ENCODE data around the gene ATP6AP1.
"Not testable (repeated sequence)": the region's sequence is repeated elsewhere in the genome, so short reads cannot be mapped to it uniquely, and the experiment has no call there.

ATP6AP1 gene

DNA sequence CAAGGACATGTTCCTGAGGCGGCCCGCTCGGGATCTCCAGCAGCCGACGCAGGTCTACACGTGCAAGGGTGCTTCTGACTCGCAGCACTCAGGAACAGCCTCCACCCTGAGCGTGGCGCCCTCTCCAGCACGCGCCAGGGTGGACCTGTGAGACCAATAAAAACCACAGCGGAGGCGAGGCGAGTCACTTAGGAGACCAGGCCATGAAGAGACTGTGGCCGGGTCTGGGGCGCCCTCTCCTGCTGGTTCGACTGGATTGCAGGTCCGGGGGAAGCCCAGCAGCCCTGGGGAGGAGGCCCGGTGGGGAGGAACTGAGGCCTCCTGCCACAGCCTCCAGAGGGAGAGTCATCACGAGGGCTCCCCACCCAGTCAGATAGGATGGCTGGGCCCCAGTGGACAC is 40.4 kb upstream of the ATP6AP1 start:
- H3K4me3 ChIP-seq (ENCODE audit: low read depth, low read length); H2AFZ ChIP-seq (ENCODE audit: low read length, unreplicated experiment); H3K36me3 ChIP-seq (ENCODE audit: insufficient read depth, low read length); H3K4me1 ChIP-seq (ENCODE audit: control insufficient read depth, insufficient read depth, low read length, unreplicated experiment); H3K27me3 ChIP-seq (ENCODE audit: insufficient read depth, low read length); H3K79me2 ChIP-seq (ENCODE audit: control insufficient read depth, insufficient read depth, low read length, unreplicated experiment); H3K27ac ChIP-seq (ENCODE audit: low read depth, low read length): not testable (repeated sequence)

DNA sequence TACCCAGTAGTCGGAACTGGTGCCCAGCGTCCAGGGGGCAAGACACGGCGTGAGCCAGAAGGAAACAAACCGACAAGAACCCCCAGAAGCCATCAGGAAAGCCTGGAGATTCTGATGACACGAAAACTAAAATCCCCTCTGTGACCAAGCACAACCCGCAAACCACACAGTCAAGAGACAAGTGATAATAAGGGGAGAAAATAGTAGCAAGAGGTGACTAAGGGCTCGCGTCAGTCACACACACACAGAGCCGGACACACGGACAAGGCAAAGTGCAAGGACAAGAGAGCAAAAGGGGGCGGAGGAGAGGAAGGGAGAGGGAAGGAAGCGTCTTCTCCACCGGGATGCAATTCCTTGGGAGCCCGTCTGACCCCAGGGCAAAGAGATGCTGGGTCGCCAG is 39.8 kb upstream of the ATP6AP1 start:
- H3K27me3 ChIP-seq (ENCODE audit: insufficient read depth, low read length); H3K27ac ChIP-seq (ENCODE audit: low read depth, low read length); H3K4me3 ChIP-seq (ENCODE audit: low read depth, low read length); H3K36me3 ChIP-seq (ENCODE audit: insufficient read depth, low read length); H2AFZ ChIP-seq (ENCODE audit: low read length, unreplicated experiment); H3K4me1 ChIP-seq (ENCODE audit: control insufficient read depth, insufficient read depth, low read length, unreplicated experiment); H3K79me2 ChIP-seq (ENCODE audit: control insufficient read depth, insufficient read depth, low read length, unreplicated experiment): not testable (repeated sequence)

DNA sequence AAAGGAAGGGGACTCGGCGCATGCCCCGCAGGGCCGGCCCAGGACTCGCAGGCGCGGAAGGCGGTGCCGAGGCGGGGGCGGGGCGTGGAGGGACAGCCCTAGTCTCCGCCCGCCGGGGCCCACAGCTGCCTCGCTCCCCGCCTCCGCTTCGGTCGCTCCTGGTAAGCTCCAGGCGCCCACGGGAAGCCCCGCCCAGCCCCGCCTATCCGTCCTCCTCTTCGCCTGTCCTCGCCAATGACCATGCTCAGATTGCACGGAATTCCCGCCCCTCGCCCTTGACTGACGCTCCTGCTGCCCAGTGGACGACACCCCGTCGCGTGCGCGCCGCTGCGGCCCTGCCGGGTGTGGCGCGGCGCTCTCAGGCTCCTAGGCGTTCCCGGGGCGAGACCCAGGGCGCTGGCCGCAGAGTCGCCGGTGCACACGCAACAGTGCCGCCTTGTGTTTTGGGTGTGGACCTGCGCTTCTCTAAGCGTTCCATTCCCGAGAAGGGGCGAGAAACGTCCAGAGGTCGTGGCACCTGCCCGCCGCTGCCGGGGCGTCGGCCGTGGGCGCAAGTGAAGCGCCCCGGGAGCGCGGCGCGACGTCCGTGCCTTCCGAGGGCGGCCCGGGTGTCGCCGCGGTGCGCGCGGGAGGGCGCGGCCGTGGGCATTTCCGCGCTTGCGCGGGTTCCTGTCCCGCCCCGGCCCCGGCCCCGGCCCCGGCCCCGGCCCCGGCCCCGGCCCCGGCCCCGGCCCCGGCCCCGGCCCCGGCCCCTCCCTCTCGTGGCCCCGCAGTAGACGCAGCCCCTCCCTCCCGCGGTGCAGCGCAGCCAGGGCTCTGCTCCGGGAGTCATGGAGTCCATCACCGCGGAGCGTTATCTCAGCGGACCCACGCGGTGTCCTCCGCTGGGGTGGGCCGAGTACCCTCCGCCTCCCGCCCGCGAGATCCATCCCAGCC is 38.4 kb upstream of the ATP6AP1 start:
- not testable (repeated sequence) for H3K36me3 ChIP-seq (ENCODE audit: insufficient read depth, low read length); H3K4me1 ChIP-seq (ENCODE audit: control insufficient read depth, insufficient read depth, low read length, unreplicated experiment); H3K27ac ChIP-seq (ENCODE audit: low read depth, low read length); H3K79me2 ChIP-seq (ENCODE audit: control insufficient read depth, insufficient read depth, low read length, unreplicated experiment); H2AFZ ChIP-seq (ENCODE audit: low read length, unreplicated experiment); H3K27me3 ChIP-seq (ENCODE audit: insufficient read depth, low read length); H3K4me3 ChIP-seq (ENCODE audit: low read depth, low read length)

DNA sequence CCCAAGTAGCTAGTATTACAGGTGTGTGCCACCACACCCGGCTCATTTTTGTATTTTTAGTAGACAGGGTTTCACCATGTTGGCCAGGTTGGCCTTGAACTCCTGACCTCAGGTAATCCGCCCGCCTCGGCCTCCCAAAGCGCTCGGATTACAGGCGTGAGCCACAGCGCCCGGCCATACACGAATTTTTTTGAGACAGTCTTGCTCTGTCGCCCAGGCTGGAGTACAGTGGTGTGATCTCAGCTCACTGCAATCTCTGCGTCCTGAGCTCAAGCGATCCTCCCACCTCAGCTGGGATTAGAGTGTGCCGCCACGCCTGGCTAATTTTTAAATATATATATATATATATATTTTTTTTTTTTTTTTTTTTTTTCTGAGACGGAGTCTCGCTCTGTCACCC is 32.1 kb upstream of the ATP6AP1 start:
- Histone ChIP-seq H3K79me2 (ENCODE audit: control insufficient read depth, insufficient read depth, low read length, unreplicated experiment) (peaks cover 22% of the 10 kb centered on the region), H3K36me3 (ENCODE audit: insufficient read depth, low read length) (peaks cover 14% of the 10 kb centered on the region; the same call in 1 of the 2 replicates)
- H3K27ac ChIP-seq (ENCODE audit: low read depth, low read length); H2AFZ ChIP-seq (ENCODE audit: low read length, unreplicated experiment); H3K4me3 ChIP-seq (ENCODE audit: low read depth, low read length); H3K27me3 ChIP-seq (ENCODE audit: insufficient read depth, low read length); H3K4me1 ChIP-seq (ENCODE audit: control insufficient read depth, insufficient read depth, low read length, unreplicated experiment): not testable (repeated sequence)

DNA sequence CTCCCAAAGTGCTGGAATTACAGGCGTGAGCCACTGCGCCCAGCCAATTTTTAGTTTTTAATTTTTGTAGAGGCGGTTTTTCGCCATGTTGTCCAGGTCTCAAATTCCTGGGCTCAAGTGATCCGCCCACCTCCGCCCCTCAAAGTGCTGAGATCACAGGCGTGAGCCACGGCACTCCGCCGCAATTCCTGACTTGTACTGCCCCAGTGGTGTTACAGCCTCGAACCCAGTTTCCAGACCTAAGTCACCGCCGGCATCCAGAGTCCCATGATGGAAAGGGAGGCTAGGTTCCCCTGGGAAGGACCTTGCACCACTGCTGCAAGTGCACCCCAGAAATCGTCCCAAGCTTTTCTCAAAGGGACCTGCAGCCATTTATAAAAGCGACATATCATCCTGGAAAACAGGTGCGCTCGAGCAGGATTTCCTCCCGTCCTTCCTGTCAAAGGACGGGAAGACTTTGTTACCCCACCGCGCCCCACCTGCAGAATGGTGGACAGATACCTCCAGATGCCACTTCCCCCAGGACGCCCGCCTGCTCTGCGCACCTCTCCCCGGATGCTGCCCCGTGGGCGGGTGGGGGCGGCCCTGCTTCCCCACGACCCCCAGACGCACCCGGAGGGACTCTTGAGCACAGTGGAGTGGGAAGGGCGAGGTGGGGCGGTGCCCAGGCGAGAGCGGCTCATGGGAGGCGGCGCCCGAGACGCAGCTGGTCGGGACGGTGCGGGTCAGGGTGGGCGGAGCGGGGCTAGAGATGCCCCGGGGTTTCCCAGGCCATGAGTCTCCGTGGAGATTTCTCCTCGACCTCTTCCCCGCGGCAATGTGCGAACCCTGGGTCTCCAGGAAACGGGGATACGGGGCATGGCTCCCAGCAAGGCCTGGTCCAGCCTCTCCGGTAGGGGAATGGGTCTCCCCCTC is 31.2 kb upstream of the ATP6AP1 start:
- Histone ChIP-seq H3K79me2 (ENCODE audit: control insufficient read depth, insufficient read depth, low read length, unreplicated experiment) (peaks cover 22% of the 10 kb centered on the region), H2AFZ (ENCODE audit: low read length, unreplicated experiment) (peak overlapping the region; percentile 50), H3K36me3 (ENCODE audit: insufficient read depth, low read length) (peaks cover 14% of the 10 kb centered on the region; the same call in 1 of the 2 replicates), H3K4me3 (ENCODE audit: low read depth, low read length) (peak overlapping the region; percentile 98), H3K4me1 (ENCODE audit: control insufficient read depth, insufficient read depth, low read length, unreplicated experiment) (peaks cover 3% of the 10 kb centered on the region), H3K27me3 (ENCODE audit: insufficient read depth, low read length) (no peaks in the 10 kb centered on the region), H3K27ac (ENCODE audit: low read depth, low read length) (peak overlapping the region; percentile 99)

DNA sequence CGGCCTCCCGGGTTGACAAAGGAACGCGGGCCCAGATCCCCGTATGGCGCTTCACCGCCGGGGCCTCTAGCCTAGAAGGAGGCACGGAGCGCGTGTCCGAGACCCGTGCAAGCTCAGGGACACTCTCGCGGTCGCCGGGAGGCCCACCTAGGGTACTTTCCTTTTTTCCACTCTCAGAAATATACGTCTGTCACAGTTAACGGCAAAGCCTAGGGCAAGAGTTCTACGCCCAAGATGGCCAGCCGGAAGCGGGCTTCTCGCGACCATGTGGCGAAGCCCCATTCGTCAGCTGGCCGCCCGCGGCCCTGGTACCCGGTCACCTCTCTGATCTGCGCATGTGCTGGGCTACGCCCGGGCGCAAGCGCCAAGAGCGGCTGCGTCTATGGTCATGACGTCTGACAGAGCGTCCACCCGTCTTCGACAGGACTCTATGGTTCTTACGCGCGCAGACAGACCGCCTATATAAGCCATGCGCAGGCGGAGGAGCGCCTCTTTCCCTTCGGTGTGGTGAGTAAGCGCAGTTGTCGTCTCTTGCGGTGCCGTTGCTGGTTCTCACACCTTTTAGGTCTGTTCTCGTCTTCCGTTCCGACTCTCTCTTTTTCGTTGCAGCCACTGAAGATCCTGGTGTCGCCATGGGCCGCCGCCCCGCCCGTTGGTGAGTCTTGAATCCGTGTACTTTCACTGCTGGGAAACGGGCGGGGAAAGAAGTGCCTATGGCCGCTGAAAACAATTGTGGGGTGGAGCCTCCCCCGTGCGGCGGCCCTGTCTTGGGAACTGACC is 30.4 kb upstream of the ATP6AP1 start, which contains the start of gene RPL10:
Gene RPL10 (plus strand): TSS at position 490 of the 780 bp plus-strand sequence. CDS start 143 bp downstream, at position 633.
- Histone ChIP-seq H3K4me3 (ENCODE audit: low read depth, low read length) (peak within 1 kb of the TSS; percentile 98), H3K27me3 (ENCODE audit: insufficient read depth, low read length) (no peaks in the 10 kb centered on the region), H3K36me3 (ENCODE audit: insufficient read depth, low read length) (peaks cover 14% of the 10 kb centered on the region; the same call in 1 of the 2 replicates), H3K4me1 (ENCODE audit: control insufficient read depth, insufficient read depth, low read length, unreplicated experiment) (peaks cover 3% of the 10 kb centered on the region), H3K79me2 (ENCODE audit: control insufficient read depth, insufficient read depth, low read length, unreplicated experiment) (peaks cover 22% of the 10 kb centered on the region), H2AFZ (ENCODE audit: low read length, unreplicated experiment) (peak within 1 kb of the TSS; percentile 50), H3K27ac (ENCODE audit: low read depth, low read length) (peak within 1 kb of the TSS; percentile 99)

DNA sequence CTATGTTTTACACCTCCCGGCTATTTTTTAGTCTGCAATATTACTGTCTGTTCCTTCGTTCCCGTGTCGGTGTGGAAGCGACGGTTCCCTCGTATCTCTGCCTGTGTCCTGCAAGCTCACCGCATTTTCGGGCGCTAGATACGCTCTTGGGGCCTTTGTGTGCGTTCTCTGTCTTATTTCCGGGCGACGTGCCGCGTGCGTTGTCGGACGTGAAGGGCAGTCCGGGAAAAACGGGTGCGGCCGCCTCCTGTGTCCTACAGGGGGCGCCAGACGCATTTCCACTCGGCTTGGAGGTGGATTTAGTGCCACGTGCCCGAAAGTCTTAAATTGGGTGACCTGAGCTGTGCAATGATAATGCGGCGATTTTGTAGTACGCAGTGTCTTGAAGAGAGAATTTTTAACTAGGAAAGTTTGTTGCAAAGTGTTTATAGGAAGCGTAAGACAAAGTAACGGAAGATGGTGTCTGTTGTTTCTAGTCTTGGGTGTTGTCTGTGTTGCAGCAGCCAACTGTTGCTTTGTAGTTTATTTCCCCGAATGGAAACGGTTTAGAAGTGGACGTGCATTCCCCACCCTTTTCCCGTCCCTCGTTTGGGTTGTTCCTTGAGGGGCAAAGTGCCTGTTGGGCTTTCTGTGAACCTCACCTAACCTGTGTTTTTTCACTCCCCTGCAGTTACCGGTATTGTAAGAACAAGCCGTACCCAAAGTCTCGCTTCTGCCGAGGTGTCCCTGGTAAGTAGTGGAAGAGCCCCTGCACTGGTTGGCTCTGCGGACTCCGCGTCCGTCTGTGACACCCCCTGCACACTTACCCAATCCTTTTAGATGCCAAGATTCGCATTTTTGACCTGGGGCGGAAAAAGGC is 29.6 kb upstream of the ATP6AP1 start:
- Histone ChIP-seq H3K4me1 (ENCODE audit: control insufficient read depth, insufficient read depth, low read length, unreplicated experiment) (peaks cover 3% of the 10 kb centered on the region), H3K36me3 (ENCODE audit: insufficient read depth, low read length) (peaks cover 14% of the 10 kb centered on the region; the same call in 1 of the 2 replicates), H3K27me3 (ENCODE audit: insufficient read depth, low read length) (no peaks in the 10 kb centered on the region), H2AFZ (ENCODE audit: low read length, unreplicated experiment) (no peak overlapping the region), H3K79me2 (ENCODE audit: control insufficient read depth, insufficient read depth, low read length, unreplicated experiment) (peaks cover 22% of the 10 kb centered on the region), H3K4me3 (ENCODE audit: low read depth, low read length) (peak overlapping the region; percentile 98), H3K27ac (ENCODE audit: low read depth, low read length) (peak overlapping the region; percentile 99)

DNA sequence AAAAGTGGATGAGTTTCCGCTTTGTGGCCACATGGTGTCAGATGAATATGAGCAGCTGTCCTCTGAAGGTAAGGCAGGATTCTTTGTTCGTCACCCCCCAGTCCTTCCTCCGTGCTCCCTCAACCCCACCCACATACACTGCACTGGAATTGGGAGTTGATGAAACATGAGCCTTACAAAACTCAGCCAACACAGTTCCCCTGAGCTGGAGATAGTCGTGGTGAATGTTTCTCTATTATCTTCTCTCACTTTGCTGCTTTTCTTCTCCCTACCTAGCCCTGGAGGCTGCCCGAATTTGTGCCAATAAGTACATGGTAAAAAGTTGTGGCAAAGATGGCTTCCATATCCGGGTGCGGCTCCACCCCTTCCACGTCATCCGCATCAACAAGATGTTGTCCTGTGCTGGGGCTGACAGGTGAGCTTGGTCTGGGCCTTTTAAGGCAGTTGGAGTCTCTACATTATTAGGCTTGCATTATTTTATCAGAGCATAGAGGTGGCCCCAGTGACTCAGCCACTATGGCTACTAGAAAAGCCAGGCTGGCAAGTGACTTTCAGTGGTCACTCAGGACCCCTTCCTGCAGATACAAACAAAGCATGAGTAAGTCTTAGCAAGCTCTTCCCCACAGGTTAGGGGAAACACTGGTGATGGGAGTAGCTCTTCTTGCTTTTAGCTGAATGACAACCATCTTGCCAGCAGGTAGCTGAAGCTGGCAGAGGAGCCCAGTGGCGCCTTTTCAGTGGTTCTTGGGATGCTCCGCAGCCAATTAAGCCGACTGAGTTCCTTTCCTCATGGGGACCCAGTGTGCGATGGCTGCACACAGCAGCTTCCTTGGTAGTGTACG is 28.7 kb upstream of the ATP6AP1 start:
- Histone ChIP-seq H3K27ac (ENCODE audit: low read depth, low read length) (peak overlapping the region; percentile 99), H3K4me1 (ENCODE audit: control insufficient read depth, insufficient read depth, low read length, unreplicated experiment) (peaks cover 3% of the 10 kb centered on the region), H3K4me3 (ENCODE audit: low read depth, low read length) (peak overlapping the region; percentile 98), H3K79me2 (ENCODE audit: control insufficient read depth, insufficient read depth, low read length, unreplicated experiment) (peaks cover 22% of the 10 kb centered on the region), H3K36me3 (ENCODE audit: insufficient read depth, low read length) (peaks cover 14% of the 10 kb centered on the region; the same call in 1 of the 2 replicates), H2AFZ (ENCODE audit: low read length, unreplicated experiment) (no peak overlapping the region), H3K27me3 (ENCODE audit: insufficient read depth, low read length) (no peaks in the 10 kb centered on the region)

DNA sequence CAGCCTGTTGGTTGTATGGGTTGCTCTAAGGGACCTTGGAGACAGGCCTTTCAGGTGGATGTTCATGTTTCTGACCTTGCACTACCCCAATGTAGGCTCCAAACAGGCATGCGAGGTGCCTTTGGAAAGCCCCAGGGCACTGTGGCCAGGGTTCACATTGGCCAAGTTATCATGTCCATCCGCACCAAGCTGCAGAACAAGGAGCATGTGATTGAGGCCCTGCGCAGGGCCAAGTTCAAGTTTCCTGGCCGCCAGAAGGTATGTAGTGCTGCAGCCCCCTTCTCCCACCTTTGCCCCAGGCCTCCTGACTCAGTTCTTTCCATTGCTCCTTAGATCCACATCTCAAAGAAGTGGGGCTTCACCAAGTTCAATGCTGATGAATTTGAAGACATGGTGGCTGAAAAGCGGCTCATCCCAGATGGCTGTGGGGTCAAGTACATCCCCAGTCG is 28.1 kb upstream of the ATP6AP1 start:
- H3K4me1 ChIP-seq (ENCODE audit: control insufficient read depth, insufficient read depth, low read length, unreplicated experiment); H2AFZ ChIP-seq (ENCODE audit: low read length, unreplicated experiment); H3K27me3 ChIP-seq (ENCODE audit: insufficient read depth, low read length): not testable (repeated sequence)
- Histone ChIP-seq H3K79me2 (ENCODE audit: control insufficient read depth, insufficient read depth, low read length, unreplicated experiment) (peaks cover 22% of the 10 kb centered on the region), H3K36me3 (ENCODE audit: insufficient read depth, low read length) (peaks cover 14% of the 10 kb centered on the region; the same call in 1 of the 2 replicates), H3K27ac (ENCODE audit: low read depth, low read length) (peak overlapping the region; percentile 99), H3K4me3 (ENCODE audit: low read depth, low read length) (peak overlapping the region; percentile 98; the same call in 1 of the 2 replicates)

Measured in ACC112 (cell line).